Activated T-cell treated with anti-CD3 and anti-CD28 coated beads, Interleukin-2, amount 50 U/mL, for 4 hours (primary cell): Measurements from ENCODE around the gene HDAC9. TPM values are rescaled to one million over a fixed set of nuclear protein-coding genes. Genes with fewer than 3 reads are reported as not detected.

Source experiments
- ATAC-seq, 2 donors: fragments of 200-7000 bp; cut with Tn5 transposase; one replicate each; pipeline ENCODE4 v1.10.0; 2021
- DNase-seq: peaks from one replicate; pipeline ENCODE4 v3.0.0-alpha.2; 2020
- H3K27me3 Mint-ChIP-seq: one replicate; pipeline ENCODE4 v1.8.0; 2021; ENCODE audit warnings: low read depth, mixed read lengths
- H3K36me3 Mint-ChIP-seq: one replicate; pipeline ENCODE4 v1.8.0; 2022; ENCODE audit warnings: mixed read lengths; ENCODE audit not compliant: insufficient read depth
- H3K4me1 Mint-ChIP-seq: one replicate; pipeline ENCODE4 v1.8.0; 2021; ENCODE audit warnings: low read depth, mixed read lengths
- H3K4me3 Mint-ChIP-seq: one replicate; pipeline ENCODE4 v1.8.0; 2021; ENCODE audit warnings: mild to moderate bottlenecking, moderate library complexity, mixed read lengths
- H3K9me3 Mint-ChIP-seq: one replicate; pipeline ENCODE4 v1.8.0; 2021; ENCODE audit warnings: mixed read lengths
- total RNA-seq, 3 donors: library from RNA; stranded (reverse); gene quantifications; one replicate each; pipeline ENCODE4 v1.2.1, GENCODE V29; 2021

HDAC9 gene
- total RNA-seq, 3 donors from 2014 or later = 0.40 to 3.0 (median 0.74) TPM

GRCh38 chr7:18684916-18685315 is 189.4 kb downstream of the HDAC9 start:
- no peaks in the 10 kb centered on the region for H3K4me1 Mint-ChIP-seq
- H3K4me3 Mint-ChIP-seq = no peak overlapping the region
- no peaks in the 10 kb centered on the region for H3K27me3 Mint-ChIP-seq
- DNase-seq (no peak), ATAC-seq (no peak)
- H3K36me3 Mint-ChIP-seq = no peaks in the 10 kb centered on the region
- H3K9me3 Mint-ChIP-seq = no peaks in the 10 kb centered on the region

DNA sequence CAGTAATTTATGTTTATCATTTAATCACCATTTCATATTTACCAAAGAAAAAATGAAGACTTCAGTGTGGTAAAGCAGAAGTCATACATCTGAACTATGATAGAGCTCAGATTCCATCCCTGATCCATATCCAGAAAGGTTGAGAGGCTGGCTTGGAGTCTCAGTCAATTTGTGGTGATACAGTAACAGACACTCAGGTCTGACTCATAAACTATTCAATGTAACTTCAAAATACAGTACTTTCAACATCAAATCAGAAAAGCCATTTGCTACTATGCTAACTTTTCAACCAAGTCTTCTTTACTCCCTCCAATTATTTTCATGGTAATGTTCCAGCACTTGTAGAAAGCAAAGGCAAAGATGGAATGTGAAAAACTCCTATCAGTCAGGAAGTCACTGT is 190.4 kb downstream of the HDAC9 start:
- no peak for DNase-seq
- H3K9me3 Mint-ChIP-seq = no peaks in the 10 kb centered on the region
- no peaks in the 10 kb centered on the region for H3K36me3 Mint-ChIP-seq
- ATAC-seq = no peak
- no peaks in the 10 kb centered on the region for H3K4me1 Mint-ChIP-seq
- no peaks in the 10 kb centered on the region for H3K27me3 Mint-ChIP-seq
- H3K4me3 Mint-ChIP-seq = no peak overlapping the region

DNA sequence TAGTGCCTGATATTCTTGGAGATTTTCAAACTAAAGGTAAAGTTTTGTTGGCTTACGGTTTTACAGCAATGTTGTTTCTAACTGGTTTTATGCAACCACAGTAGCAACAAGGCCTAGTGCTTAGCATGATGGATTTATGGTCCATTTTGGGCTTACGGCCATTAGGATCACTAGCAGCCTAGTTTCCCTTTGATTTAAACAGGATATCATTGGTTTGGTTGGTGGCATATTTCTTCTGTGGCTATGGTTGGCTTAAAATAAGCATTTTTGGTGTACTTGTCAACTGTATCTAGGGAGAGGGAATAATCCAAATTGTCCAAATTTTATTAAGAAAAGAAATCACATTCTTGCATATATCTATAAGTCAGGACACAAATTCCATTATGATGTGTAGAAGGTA is 194.0 kb downstream of the HDAC9 start:
- H3K4me1 Mint-ChIP-seq = no peaks in the 10 kb centered on the region
- ATAC-seq (no peak), DNase-seq (no peak)
- H3K36me3 Mint-ChIP-seq = no peaks in the 10 kb centered on the region
- H3K27me3 Mint-ChIP-seq = no peaks in the 10 kb centered on the region
- no peaks in the 10 kb centered on the region for H3K9me3 Mint-ChIP-seq
- no peak overlapping the region for H3K4me3 Mint-ChIP-seq

DNA sequence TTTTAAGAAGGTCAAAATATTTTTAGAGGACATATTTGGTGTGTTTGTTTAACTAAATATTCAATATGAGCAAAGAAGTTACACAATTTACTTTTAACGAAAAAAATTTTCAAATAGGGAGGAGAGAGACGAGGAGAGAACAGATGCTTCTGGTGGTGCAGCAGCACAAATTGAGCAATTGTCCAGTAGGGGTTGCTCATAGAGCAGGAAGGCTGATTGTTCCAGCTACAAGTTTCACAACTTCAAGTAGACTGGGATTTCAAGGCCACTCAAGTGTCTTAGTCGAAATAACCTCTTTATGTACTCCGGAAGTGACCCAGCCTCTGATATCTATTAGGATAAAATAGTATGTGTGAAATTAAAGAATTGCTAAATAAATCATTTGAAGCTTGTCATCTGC is 197.9 kb downstream of the HDAC9 start:
- H3K4me3 Mint-ChIP-seq = no peak overlapping the region
- no peaks in the 10 kb centered on the region for H3K4me1 Mint-ChIP-seq
- DNase-seq = no peak
- no peaks in the 10 kb centered on the region for H3K27me3 Mint-ChIP-seq
- ATAC-seq = no peak
- no peaks in the 10 kb centered on the region for H3K36me3 Mint-ChIP-seq
- H3K9me3 Mint-ChIP-seq = no peaks in the 10 kb centered on the region

GRCh38 chr7:18693816-18694215 is 198.3 kb downstream of the HDAC9 start:
- Mint-ChIP-seq H3K27me3 (no peaks in the 10 kb centered on the region), H3K4me1 (no peaks in the 10 kb centered on the region), H3K4me3 (no peak overlapping the region), H3K9me3 (no peaks in the 10 kb centered on the region), H3K36me3 (no peaks in the 10 kb centered on the region)
- no peak for ATAC-seq
- no peak for DNase-seq

GRCh38 chr7:18694484-18694883 is 198.9 kb downstream of the HDAC9 start:
- Mint-ChIP-seq H3K4me1 (no peaks in the 10 kb centered on the region), H3K27me3 (no peaks in the 10 kb centered on the region), H3K4me3 (no peak overlapping the region), H3K9me3 (no peaks in the 10 kb centered on the region), H3K36me3 (no peaks in the 10 kb centered on the region)
- DNase-seq (no peak), ATAC-seq (no peak)

DNA sequence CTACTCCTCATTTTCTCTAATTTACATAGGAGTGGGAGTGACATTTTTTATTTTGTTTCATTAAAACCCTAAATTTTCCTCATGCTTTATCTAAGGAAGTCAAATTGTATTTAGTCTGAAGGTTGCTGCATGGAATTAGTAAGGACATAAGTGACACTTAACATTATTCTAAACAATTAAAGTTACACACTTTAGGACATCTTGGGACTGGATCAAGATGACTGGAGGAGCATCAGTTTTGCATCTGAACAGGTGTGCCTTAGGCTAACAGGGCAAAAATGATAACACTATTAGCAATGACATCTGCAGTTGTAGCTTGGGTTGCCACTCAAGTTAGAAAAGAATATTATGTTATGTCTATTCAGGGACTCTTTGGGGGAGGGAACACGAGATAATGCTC is 199.4 kb downstream of the HDAC9 start:
- Mint-ChIP-seq H3K27me3 (no peaks in the 10 kb centered on the region), H3K4me1 (no peaks in the 10 kb centered on the region), H3K36me3 (no peaks in the 10 kb centered on the region), H3K4me3 (no peak overlapping the region), H3K9me3 (no peaks in the 10 kb centered on the region)
- DNase-seq (no peak), ATAC-seq (no peak)

DNA sequence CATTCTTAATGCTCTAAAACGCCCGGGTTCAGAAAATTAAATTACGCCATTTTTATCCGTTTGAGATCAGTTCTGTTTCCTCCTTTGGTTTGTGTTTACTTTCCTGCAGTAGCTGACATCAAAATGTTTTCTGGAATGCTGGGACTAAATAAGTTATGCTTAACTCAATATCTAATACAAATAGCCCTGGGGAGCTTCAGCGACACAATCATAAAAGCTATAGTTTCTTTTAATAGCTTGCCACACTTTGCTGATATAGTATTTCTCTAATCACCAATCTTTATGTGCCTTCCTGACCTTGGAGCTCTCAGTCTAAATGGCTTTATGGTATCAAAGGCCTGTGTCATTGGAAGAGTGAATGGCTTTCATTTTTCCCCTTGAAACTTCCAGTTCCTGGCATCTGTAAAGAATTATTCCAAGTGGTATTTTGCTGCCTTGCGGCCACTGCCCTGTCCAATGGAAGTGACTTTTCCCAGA is 202.7 kb downstream of the HDAC9 start:
- H3K4me3 Mint-ChIP-seq = no peak overlapping the region

DNA sequence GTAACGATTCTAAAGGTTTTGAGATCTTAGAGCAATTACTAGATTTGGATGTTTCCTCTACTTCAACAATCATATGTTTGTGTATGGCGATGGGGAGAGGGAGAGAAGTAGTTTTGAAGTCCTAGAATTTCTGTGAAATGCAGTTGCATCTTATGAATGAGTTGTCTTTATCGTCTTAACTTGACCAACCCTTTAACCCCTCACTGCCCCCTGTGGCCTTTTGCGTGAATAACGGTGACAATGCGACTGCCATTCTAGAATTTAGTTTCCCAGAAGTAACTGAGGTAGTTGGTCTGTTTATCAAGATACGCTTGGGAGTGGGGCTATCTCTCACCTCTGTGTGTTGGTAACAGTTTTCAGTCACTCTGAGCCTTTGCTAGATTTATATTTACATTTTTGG is 204.6 kb downstream of the HDAC9 start:
- H3K36me3 Mint-ChIP-seq = no peaks in the 10 kb centered on the region
- DNase-seq = no peak
- H3K4me3 Mint-ChIP-seq = no peak overlapping the region

More for the DNA sequence above, 202.7 kb downstream of the HDAC9 start:
- DNase-seq = no peak
- Mint-ChIP-seq H3K27me3 (no peaks in the 10 kb centered on the region), H3K4me1 (no peaks in the 10 kb centered on the region), H3K36me3 (no peaks in the 10 kb centered on the region), H3K9me3 (no peaks in the 10 kb centered on the region)
- no peak for ATAC-seq

DNA sequence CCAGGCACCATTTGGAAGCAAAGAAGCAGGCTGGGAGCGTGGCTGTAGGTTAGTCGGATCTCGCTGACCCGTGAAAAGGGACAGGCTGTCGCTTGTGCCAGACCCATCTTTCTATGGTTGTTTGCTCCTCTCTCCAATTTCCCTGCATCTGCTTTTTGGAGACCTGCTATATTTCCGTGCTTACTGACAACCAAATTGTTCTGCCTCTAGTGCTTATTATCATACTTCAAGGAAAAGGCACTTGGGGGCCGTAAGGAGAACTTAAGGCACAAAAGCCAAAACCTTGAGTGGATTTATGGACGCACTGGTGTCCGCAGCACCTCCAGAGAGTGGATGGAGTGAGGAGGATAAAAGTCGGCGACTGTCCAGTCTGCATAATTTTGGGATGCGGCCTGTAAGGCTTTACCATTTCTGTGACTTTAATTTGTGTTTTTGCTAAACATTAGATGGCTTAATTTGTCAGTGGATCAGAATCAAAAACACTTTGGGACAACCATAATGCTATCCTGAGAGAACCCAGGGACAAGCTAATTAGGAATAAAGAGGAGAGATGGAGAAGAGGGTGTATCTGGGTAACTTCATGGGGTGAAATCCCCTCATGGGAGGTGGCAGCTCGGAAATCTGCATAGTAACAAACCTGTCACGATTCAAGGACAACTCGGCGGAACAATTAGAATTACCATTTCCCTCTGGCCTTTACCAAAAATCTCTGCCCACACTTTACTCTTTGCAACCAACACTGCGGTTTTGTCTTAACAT is 206.7 kb downstream of the HDAC9 start:
- ATAC-seq (no peak), DNase-seq (no peak)
- H3K4me1 Mint-ChIP-seq = no peaks in the 10 kb centered on the region
- H3K36me3 Mint-ChIP-seq = no peaks in the 10 kb centered on the region
- no peaks in the 10 kb centered on the region for H3K27me3 Mint-ChIP-seq
- no peaks in the 10 kb centered on the region for H3K9me3 Mint-ChIP-seq
- H3K4me3 Mint-ChIP-seq = no peak overlapping the region

More for the DNA sequence above, 204.6 kb downstream of the HDAC9 start:
- H3K4me1 Mint-ChIP-seq = no peaks in the 10 kb centered on the region
- ATAC-seq = no peak
- no peaks in the 10 kb centered on the region for H3K27me3 Mint-ChIP-seq
- H3K9me3 Mint-ChIP-seq = no peaks in the 10 kb centered on the region

DNA sequence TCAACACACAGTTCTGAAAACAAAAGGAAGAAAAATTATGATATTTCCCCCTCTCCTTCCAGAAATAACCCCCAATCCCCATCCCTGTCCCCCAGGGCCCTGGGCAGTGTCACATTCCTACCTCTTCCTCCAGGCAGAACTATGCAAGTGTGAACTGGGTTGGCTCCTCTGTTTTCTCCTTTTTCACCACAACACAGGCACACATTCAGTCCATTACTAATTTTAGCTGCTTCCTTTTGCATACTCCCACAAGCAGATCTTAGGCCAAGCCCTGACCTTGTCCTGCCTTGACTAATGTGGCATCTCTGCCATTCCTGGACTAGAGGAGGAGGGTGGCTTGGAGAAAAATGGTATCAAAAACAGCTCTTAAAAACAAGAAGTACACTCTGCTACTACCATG is 208.1 kb downstream of the HDAC9 start:
- ATAC-seq (no peak), DNase-seq (no peak)
- no peak overlapping the region for H3K4me3 Mint-ChIP-seq
- H3K27me3 Mint-ChIP-seq = no peaks in the 10 kb centered on the region
- H3K4me1 Mint-ChIP-seq = no peaks in the 10 kb centered on the region
- H3K36me3 Mint-ChIP-seq = no peaks in the 10 kb centered on the region
- no peaks in the 10 kb centered on the region for H3K9me3 Mint-ChIP-seq

- Mint-ChIP-seq H3K4me3 (no peak overlapping the region), H3K36me3 (no peaks in the 10 kb centered on the region), H3K9me3 (no peaks in the 10 kb centered on the region), H3K27me3 (no peaks in the 10 kb centered on the region), H3K4me1 (no peaks in the 10 kb centered on the region)
- ATAC-seq (no peak), DNase-seq (no peak)
Measured at GRCh38 chr7:18706670-18707069, 211.1 kb downstream of the HDAC9 start.

DNA sequence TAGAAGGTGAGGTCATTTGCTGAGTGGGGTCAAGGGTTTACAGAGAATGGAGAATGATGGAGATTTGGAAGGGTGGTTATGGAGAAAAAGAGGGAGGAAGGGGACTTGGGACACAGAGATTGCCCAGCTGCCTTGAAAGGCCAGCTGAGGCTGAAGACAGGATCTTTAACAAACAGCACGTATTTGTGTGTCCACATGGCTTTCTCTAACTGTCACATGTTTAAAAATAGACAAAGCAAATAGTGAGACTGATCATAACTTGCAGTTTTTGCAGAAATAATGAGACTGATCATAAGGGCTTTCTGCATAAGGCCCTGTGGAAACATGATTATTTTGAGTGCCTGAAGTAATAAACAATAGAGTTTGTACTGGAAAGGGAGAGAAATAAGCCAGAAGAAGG is 212.7 kb downstream of the HDAC9 start:
- DNase-seq = no peak
- no peaks in the 10 kb centered on the region for H3K36me3 Mint-ChIP-seq
- no peak for ATAC-seq
- no peak overlapping the region for H3K4me3 Mint-ChIP-seq
- no peaks in the 10 kb centered on the region for H3K9me3 Mint-ChIP-seq
- no peaks in the 10 kb centered on the region for H3K4me1 Mint-ChIP-seq
- no peaks in the 10 kb centered on the region for H3K27me3 Mint-ChIP-seq

- Mint-ChIP-seq H3K9me3 (no peaks in the 10 kb centered on the region), H3K36me3 (no peaks in the 10 kb centered on the region), H3K4me1 (no peaks in the 10 kb centered on the region), H3K4me3 (no peak overlapping the region), H3K27me3 (no peaks in the 10 kb centered on the region)
- DNase-seq (no peak), ATAC-seq (no peak)
Measured at GRCh38 chr7:18715988-18716387, 220.4 kb downstream of the HDAC9 start.

- no peak overlapping the region for H3K4me3 Mint-ChIP-seq
- no peak for ATAC-seq
- no peaks in the 10 kb centered on the region for H3K4me1 Mint-ChIP-seq
- no peaks in the 10 kb centered on the region for H3K36me3 Mint-ChIP-seq
- no peaks in the 10 kb centered on the region for H3K27me3 Mint-ChIP-seq
- H3K9me3 Mint-ChIP-seq = no peaks in the 10 kb centered on the region
- no peak for DNase-seq
Measured at GRCh38 chr7:18721429-18721828, 225.9 kb downstream of the HDAC9 start.
